Measurements from ENCODE around the gene MORN4.
A peak's percentile ranks its signal among the peaks of the same experiment; 100 is the strongest.
"Not testable (repeated sequence)": the region's sequence is repeated elsewhere in the genome, so short reads cannot be mapped to it uniquely, and the experiment has no call there.

The MORN4 gene

DNA sequence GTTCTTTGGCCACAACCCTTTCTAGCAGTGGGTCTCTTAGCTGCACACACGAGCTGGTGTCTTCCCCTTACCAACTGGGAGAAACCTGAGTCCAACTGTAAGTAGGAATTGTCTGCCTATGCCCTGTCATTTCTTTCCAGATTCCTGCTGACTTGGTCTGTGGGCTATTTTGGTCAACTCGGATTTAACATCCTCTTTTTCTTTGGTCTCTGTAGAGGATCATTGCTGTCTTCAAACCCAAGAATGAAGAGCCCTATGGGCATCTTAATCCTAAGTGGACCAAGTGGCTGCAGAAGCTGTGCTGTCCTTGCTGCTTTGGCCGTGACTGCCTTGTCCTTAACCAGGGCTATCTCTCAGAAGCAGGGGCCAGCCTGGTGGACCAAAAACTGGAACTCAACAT lies 17.4 kb upstream of the MORN4 start:
- Histone ChIP-seq H3K4me3 (no peak overlapping the region), H3K27ac (peak overlapping the region in 1 of 2 donors; percentile 60)
- no peak for TF ChIP-seq CTCF (IDR thresholded peaks at IDR 0.05)
- DNase-seq (ENCODE audit: low spot score): no peak

DNA sequence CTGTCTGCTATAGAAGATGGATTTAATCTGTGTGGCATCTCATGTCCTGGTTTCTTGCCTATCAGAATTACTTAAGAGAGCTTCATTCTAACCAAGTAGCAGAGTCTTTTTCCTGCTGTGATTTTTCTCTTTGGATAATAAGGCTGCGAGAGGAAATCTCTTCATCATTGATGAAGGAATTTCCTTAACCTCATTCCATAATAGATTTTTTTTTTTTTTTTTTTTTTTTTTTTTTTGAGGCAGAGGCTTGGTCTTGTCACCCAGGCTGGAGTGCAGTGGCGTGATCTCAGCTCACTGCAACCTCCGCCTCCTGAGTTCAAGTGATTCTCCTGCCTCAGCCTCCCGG lies 16.1 kb upstream of the MORN4 start:
- H3K27ac ChIP-seq: peak overlapping the region in 1 of 2 donors; percentile 62
- H3K4me3 ChIP-seq; DNase-seq (ENCODE audit: low spot score): not testable (repeated sequence)

GRCh38 chr10:97648562-97649404 lies 15.5 kb upstream of the MORN4 start:
- H3K27ac ChIP-seq: peak overlapping the region; percentile 37 to 56

DNA sequence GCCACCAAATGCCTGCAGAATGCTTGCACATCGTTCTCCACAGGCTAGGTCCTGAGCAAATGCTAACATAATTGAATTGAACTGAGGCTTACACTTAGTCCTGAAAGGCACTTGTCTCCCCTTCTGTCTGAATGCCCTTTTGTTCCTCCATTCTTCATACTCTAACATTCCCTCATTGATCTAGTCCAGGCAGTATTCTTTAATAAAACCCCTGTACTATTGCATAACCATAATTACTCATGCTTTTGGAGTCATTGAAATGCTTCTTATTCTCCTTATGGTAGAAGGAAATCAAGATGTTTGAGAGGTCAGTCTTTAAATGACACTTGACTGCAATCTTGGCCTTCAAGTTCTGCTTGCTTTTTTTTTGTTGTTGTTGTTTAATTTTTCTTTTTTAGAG lies 14.3 kb upstream of the MORN4 start:
- Histone ChIP-seq H3K4me3 (no peak overlapping the region), H3K27ac (peak overlapping the region; percentile 14 to 26)
- DNase-seq (ENCODE audit: low spot score): no peak
- no peak for TF ChIP-seq CTCF (IDR thresholded peaks at IDR 0.05)

More at GRCh38 chr10:97648562-97649404, 15.5 kb upstream of the MORN4 start:
- H3K4me3 ChIP-seq: no peak overlapping the region
- TF ChIP-seq CTCF (IDR thresholded peaks at IDR 0.05): no peak
- DNase-seq (ENCODE audit: low spot score): no peak

DNA sequence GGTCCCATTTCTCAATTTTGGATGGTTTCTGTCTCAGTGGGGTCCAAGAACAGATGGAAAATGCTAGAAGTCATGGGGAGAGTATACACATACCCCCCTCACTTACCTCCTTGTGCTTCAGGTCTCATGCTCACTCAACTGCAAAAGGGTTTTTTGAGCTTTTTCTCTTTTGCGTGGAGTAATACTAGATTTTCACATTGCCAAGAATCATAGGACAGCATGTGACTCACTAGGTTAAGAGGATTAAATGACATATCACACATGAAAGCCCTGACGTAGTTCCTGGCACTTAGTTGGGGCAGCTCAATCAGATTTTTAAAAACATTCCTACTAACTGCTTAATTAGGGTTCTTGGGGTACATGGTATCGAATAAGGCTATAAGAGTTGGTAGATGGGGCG lies 11.6 kb upstream of the MORN4 start:
- H3K4me3 ChIP-seq: no peak overlapping the region
- H3K27ac ChIP-seq: no peak overlapping the region
- no peak for DNase-seq (ENCODE audit: low spot score)
- TF ChIP-seq CTCF (IDR thresholded peaks at IDR 0.05): no peak

GRCh38 chr10:97643441-97643985 lies 10.2 kb upstream of the MORN4 start:
- TF ChIP-seq CTCF (IDR thresholded peaks at IDR 0.05): no peak
- no peak for DNase-seq (ENCODE audit: low spot score)
- H3K4me3 ChIP-seq: no peak overlapping the region
- no peak overlapping the region for H3K27ac ChIP-seq

DNA sequence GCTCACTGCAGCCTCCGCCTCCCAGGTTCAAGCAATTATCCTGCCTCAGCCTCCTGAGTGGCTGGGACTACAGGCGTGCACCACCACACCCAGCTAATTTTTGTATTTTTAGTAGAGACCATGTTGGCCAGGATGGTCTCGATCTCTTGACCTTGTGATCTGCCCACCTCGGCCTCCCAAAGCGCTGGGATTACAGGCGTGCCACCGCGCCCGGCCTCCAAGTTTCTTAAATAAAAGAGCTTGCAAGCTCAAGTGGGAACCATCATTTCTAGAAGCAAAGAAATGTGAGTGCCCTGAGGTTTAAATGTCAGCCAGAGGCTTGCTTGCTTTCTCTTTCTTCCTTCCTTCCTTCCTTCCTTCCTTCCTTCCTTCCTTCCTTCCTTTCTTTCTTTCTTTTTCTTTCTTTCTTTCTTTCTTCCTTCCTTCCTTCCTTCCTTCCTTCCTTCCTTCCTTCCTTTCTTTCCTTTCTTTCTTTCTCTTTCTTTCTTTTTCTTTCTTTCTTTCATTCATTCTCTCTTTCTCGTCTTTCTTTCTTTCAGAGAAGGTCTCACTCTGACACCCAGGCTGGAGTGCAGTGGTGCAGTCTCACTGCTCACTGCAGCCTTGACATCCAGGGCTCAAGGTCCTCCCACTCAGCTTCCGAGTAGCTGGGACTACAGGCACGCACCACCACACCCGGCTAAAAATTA lies 9.3 kb upstream of the MORN4 start:
- not testable (repeated sequence) for H3K4me3 ChIP-seq; DNase-seq (ENCODE audit: low spot score); H3K27ac ChIP-seq

Data from coronary artery (tissue), 2 donors.